ENCODE data around the gene MCC.

The MCC gene

GRCh38 chr5:113319256-113320053 is 168.8 kb downstream of the MCC start:
- no peak for DNase-seq (ENCODE audit: low read depth)

- no peak for DNase-seq (ENCODE audit: low read depth)
These were observed 170.6 kb downstream of the MCC start for GRCh38 chr5:113317636-113318035.

DNA sequence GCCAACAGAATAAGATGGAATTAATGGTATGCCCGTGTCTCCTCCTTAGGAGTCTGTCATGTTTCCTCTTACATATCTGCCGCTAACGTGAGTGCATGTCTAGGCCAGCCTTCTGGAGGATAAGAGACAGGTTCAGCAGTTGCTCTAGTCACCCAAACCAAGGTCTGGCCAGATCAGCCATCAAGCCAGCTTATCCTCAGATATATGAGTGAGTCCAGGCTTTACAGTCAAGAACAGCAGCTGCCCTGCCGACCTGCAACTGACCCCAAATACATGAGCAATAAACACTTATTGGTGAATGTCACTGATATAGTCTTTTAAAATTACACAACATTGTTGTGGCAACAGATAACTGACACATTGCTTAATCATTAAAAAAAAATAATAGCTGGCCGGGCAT is 177.0 kb downstream of the MCC start:
- DNase-seq (ENCODE audit: low read depth): no peak

- no peak for DNase-seq (ENCODE audit: low read depth)
These were observed 186.1 kb downstream of the MCC start for GRCh38 chr5:113302120-113302519.

DNA sequence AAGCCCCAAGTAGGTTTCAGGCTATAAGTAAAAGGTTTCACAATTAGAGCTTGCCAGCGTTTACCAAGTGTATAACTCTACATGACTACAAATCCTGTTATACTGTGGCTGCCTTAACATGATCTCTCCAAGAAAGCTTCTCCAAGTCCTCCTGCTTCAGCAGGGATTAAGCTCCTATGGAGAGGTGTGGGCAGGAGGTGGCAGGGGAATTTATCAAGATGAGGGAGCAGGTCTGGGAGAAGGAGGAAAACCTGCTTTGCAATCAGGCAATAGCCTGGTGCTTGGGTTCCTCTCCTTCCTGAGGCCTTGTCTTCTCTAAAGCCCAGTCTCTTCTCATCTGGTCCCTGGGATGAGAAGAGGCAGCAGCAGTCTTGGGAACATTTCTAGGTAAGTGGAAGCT is 188.7 kb downstream of the MCC start:
- DNase-seq (ENCODE audit: low read depth): no peak

DNA sequence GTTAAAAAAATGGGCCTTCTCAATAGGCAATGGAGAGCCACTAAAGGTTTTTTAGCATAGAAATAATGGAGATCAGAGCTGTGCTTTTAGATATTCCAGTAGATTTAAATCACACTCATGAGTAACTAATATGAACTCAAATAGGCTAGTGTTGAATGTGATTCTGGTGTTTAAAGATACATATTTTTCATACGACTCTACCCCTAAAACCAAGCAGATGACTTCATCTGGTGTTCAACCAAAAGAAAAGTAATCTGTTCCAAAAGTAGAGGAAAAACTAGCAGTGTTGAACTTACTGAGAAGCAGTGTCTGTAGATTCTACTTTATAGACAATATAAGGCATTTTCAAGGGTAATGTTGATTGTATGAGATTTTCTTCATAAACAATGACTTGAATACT is 191.6 kb downstream of the MCC start:
- no peak for DNase-seq (ENCODE audit: low read depth)

GRCh38 chr5:113295111-113295539 is 193.1 kb downstream of the MCC start:
- DNase-seq (ENCODE audit: low read depth): no peak

DNA sequence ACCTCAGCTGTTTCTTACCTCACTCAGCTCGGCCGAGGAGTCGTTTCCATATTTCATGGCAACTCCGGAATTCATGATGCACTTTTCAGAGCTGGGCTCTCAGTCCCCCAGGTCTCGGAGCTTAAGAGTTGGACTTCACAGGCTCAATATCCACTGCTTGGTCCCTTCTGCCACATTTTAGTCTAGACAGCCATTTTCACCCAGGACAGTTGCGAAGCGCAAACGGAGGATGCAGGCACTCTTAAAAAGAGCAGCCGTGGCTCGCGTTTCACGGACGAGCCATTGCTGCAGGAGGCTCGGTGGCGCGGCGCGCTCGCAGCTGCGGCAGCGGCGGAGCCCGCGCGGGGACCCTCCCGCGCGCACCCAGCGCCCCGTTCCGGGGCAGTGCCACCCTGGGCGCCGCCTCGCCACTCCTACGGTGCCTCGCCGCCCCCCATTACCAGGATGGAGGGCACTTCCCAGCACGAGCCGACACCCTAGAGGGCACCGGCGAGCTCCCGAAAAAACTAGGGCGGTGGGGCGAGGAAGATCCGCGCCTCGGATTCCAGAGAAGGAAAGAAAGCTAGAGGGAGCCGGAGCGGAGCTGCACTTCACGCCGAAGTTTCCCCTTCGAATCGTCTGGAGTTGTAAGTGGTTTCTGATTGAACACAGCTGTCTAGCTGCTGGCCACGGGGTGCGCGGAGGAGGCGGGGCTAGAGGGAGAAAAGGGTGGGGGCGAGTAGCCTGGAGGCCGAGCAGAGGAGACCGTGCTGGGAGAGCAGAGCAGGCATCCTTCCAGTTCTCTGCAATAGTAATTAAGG is 193.7 kb downstream of the MCC start:
- DNase-seq (ENCODE audit: low read depth): peak; percentile 32

GRCh38 chr5:113293975-113294310 is 194.3 kb downstream of the MCC start:
- no peak for DNase-seq (ENCODE audit: low read depth)

DNA sequence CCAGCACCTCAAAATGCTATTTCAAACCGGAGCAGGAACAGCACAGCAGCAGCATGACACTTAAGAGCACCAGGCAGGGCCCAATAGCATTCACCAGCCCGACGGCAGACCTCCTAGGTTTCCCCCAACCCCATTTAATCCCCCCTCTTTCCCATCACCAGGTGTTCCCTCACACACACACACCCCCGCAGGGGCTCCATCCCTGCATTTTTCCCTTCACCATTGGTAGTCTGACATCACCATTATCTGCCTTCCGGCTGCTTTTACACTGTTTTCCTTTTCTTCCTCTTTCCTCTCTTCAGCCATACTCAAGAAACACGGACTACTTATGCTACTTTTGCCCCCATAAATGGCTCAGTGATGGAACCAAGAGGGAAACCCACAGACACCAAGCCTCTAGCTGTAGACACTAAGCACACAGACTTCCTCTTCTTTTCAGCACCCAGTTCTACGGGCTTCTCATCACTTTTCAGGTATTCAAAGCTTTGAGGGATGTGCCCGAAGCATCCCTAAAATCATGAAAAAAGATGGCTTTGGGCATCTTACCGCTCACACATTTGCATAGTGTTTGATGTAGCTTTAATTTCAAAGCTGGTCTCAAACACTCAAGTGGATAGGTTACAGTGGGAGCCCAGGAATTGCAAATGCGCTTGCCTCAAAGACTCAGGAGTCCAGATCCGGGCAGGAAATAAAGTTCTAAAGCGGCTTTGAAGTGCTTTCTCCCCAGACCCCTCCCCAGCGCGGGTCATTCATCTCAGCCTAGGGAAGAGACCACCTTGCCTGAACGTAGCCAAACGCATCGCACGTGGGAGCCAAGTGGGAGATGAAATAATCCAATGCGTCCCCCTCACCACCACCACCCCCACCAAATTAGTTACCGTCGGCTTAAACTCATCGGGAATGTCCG is 194.9 kb downstream of the MCC start:
- DNase-seq (ENCODE audit: low read depth): no peak

GRCh38 chr5:113292462-113292861 is 195.8 kb downstream of the MCC start:
- no peak for DNase-seq (ENCODE audit: low read depth)

DNA sequence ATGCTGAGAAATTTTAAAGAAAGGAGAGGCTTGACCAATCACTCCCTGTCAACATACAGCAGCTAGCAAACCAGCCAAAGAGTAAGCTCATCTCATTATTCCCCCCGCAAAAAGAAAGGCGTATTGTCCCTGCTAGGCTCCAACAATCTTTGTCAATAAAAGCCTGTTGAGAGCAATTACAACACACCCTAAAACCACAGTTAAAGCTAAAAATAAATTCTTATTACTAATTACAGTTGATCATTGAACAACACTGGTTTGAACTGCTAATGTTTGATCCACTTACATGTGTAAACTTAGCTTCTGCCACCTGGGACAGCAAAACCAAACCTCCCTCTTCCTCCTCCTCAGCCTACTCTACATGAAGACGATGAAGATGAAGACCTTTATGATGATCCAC is 204.7 kb downstream of the MCC start:
- DNase-seq (ENCODE audit: low read depth): no peak

- DNase-seq (ENCODE audit: low read depth): no peak
These were observed 205.8 kb downstream of the MCC start for GRCh38 chr5:113282472-113282871.

DNA sequence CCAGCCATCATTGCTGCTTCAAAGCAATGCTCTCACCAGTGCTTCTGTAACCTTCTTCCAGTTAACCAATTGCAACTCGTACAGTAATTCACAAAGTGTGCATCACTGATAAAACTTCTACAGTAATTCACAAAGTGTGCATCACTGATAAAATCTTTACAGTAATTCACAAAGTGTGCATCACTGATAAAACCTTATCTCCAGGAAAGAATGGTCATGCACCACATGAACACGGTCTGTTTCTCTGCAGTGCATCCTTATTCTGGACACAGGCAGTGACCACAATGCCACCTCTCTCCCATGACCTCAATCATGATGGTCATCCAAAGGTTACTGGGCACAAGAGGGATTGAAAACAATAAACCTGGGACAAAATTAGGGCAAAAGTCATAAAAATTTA is 207.1 kb downstream of the MCC start:
- DNase-seq (ENCODE audit: low read depth): no peak

GRCh38 chr5:113280541-113280940 is 207.7 kb downstream of the MCC start:
- no peak for DNase-seq (ENCODE audit: low read depth)

DNA sequence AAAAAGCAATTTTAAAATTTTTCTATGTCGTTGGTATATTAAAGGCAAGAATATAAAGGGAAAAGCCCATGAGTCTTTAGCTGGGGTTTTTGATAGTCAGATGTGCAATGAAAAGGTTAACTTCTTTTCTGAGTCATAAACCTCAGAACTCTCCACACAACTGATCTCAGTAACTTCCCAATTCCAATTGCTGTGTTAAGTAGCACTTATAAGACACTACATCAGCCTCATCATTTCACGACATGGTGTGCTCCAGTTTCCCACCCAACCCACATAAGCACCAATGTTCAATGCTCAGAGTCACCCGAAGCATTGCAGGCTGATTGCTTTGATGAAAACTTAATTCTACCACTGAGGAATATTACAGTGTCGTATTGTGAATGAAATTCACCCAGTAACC is 209.3 kb downstream of the MCC start:
- no peak for DNase-seq (ENCODE audit: low read depth)

DNA sequence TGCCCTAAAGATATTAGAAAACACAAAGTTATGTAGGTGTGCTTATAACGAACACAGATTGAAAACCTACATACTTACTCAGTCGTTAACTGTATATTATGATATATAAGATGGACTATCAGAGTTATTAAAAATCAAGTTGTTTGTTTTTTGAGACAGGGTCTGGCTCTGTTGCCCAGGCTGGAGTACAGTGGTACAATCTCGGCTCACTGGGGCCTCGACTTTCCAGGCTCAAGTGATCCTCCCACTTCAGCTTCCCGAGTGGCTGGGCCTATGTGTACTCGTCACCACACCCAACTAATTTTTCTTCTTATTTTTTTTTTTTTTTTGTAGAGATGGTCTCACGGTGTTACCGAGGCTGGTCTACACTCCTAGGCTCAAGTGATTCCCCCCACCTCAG is 211.8 kb downstream of the MCC start:
- no peak for DNase-seq (ENCODE audit: low read depth)

DNA sequence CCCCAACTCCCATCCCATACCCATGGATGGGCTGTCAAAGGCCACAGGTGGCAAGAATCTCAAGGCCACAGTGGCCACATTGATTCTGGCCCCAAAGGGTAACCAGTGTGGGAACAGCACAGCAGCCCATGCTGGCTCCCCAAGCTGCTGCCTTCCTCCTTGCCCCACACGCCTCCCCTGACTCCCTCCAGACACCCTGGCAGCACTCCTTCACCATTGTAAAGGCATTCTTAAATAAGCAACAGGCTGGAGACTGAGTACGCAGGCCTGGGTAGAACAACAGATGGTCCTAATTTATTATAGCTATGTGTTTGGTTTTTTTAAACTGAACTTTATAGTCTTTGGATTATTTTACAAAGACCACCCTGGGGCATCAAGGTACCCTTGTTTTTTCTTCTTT is 212.3 kb downstream of the MCC start:
- DNase-seq (ENCODE audit: low read depth): no peak

GRCh38 chr5:113274836-113275414 is 213.3 kb downstream of the MCC start:
- DNase-seq (ENCODE audit: low read depth): no peak

GRCh38 chr5:113273948-113274347 is 214.3 kb downstream of the MCC start:
- no peak for DNase-seq (ENCODE audit: low read depth)

GRCh38 chr5:113271745-113272454 is 216.4 kb downstream of the MCC start:
- DNase-seq (ENCODE audit: low read depth): no peak

DNA sequence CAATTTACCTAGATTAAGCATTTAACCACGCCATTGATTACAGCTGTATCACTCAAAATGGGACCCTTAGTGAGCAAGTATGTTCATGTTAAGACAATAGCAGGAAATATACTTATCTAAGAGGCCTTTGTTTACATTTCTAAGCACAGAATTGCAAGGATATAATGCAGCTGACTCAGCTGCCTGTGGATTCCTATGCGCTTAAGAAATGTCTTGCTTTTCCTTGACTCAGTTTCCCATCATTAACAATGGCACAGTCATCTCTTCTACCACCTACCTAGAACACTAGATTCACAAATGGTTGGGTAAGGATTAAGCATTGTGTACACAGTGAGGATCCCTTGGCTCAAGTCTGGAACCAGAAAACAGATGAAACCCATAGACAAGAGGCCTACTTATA is 217.2 kb downstream of the MCC start:
- no peak for DNase-seq (ENCODE audit: low read depth)
